ENCODE measurements around the gene SEC22B. TPM values are rescaled to one million over a fixed set of nuclear protein-coding genes. Genes with fewer than 3 reads are reported as not detected.
"Not testable (repeated sequence)": the region's sequence is repeated elsewhere in the genome, so short reads cannot be mapped to it uniquely, and the experiment has no call there.

Gene SEC22B
- total RNA-seq, 2 donors from 2014 or later: 23.6 to 31.3 TPM

GRCh38 chr1:120145806-120146205 is 30.5 kb downstream of the SEC22B start:
- H3K4me1 ChIP-seq (replicated peaks); H3K4me3 ChIP-seq; H3K36me3 ChIP-seq; DNase-seq (ENCODE audit: low spot score); H3K27ac ChIP-seq; H3K27me3 ChIP-seq (replicated peaks; ENCODE audit: insufficient read depth); H3K9me3 ChIP-seq: not testable (repeated sequence)
- peak in 1 of 4 experiments; percentile 13 for TF ChIP-seq CTCF (IDR thresholded peaks at IDR 0.05)
- intact Hi-C loops (cut with DNase I): loop anchor here (10.0 kb wide), 1 partner anchor 201 kb away; no protein-coding TSS in a partner anchor
- no CpG with 5 or more reads among the region's 1 CpG for WGBS

- not testable (repeated sequence) for H3K27ac ChIP-seq; H3K36me3 ChIP-seq; DNase-seq (ENCODE audit: low spot score); H3K4me3 ChIP-seq; H3K9me3 ChIP-seq; H3K4me1 ChIP-seq (replicated peaks); H3K27me3 ChIP-seq (replicated peaks; ENCODE audit: insufficient read depth)
- no CpG with 5 or more reads among the region's 1 CpG for WGBS
- intact Hi-C loops (cut with DNase I): loop anchor here (10.0 kb wide), 1 partner anchor 200 kb away; no protein-coding TSS in a partner anchor
Measured at GRCh38 chr1:120144626-120145025, 31.7 kb downstream of the SEC22B start.

- not testable (repeated sequence) for H3K27ac ChIP-seq; DNase-seq (ENCODE audit: low spot score); H3K27me3 ChIP-seq (replicated peaks; ENCODE audit: insufficient read depth); H3K4me3 ChIP-seq; H3K36me3 ChIP-seq; H3K4me1 ChIP-seq (replicated peaks); H3K9me3 ChIP-seq
- intact Hi-C loops (cut with DNase I): loop anchor here (10.0 kb wide), 1 partner anchor 199 kb away; no protein-coding TSS in a partner anchor
- 86% methylated on average over 2 of the region's 2 CpGs for WGBS
Measured at GRCh38 chr1:120144169-120144568, 32.2 kb downstream of the SEC22B start.

- H3K27me3 ChIP-seq (replicated peaks; ENCODE audit: insufficient read depth); DNase-seq (ENCODE audit: low spot score); H3K9me3 ChIP-seq; H3K4me1 ChIP-seq (replicated peaks); H3K36me3 ChIP-seq; H3K4me3 ChIP-seq; H3K27ac ChIP-seq: not testable (repeated sequence)
- intact Hi-C loops (cut with DNase I): loop anchor here (10.0 kb wide), 1 partner anchor 199 kb away; no protein-coding TSS in a partner anchor
- WGBS: 72% methylated on average over 3 of the region's 3 CpGs
Measured at GRCh38 chr1:120143334-120143733, 33.0 kb downstream of the SEC22B start.

- not testable (repeated sequence) for H3K27ac ChIP-seq; H3K27me3 ChIP-seq (replicated peaks; ENCODE audit: insufficient read depth); H3K36me3 ChIP-seq; H3K4me3 ChIP-seq; H3K4me1 ChIP-seq (replicated peaks); H3K9me3 ChIP-seq; DNase-seq (ENCODE audit: low spot score)
- WGBS: 68% methylated on average over 6 of the region's 14 CpGs
- intact Hi-C loops (cut with DNase I): loop anchor here (10.0 kb wide), 1 partner anchor 198 kb away; no protein-coding TSS in a partner anchor
Measured at GRCh38 chr1:120142512-120143263, 33.6 kb downstream of the SEC22B start.

- not testable (repeated sequence) for H3K4me1 ChIP-seq (replicated peaks); H3K27me3 ChIP-seq (replicated peaks; ENCODE audit: insufficient read depth); H3K9me3 ChIP-seq; H3K27ac ChIP-seq; H3K4me3 ChIP-seq; DNase-seq (ENCODE audit: low spot score); H3K36me3 ChIP-seq
- intact Hi-C loops (cut with DNase I): loop anchor here (10.0 kb wide), 1 partner anchor 197 kb away; no protein-coding TSS in a partner anchor
Measured at GRCh38 chr1:120141865-120142264, 34.5 kb downstream of the SEC22B start.

- WGBS: 56% methylated on average over 1 of the region's 1 CpG
- DNase-seq (ENCODE audit: low spot score); H3K9me3 ChIP-seq; H3K4me1 ChIP-seq (replicated peaks); H3K4me3 ChIP-seq; H3K27ac ChIP-seq; H3K27me3 ChIP-seq (replicated peaks; ENCODE audit: insufficient read depth); H3K36me3 ChIP-seq: not testable (repeated sequence)
- intact Hi-C loops (cut with DNase I): loop anchor here (10.0 kb wide), 1 partner anchor 196 kb away; no protein-coding TSS in a partner anchor
Measured at GRCh38 chr1:120140656-120141265, 35.6 kb downstream of the SEC22B start.

- H3K4me3 ChIP-seq; H3K36me3 ChIP-seq; H3K9me3 ChIP-seq; intact Hi-C loops (cut with DNase I); DNase-seq (ENCODE audit: low spot score); H3K4me1 ChIP-seq (replicated peaks); H3K27me3 ChIP-seq (replicated peaks; ENCODE audit: insufficient read depth); H3K27ac ChIP-seq: not testable (repeated sequence)
- 82% methylated on average over 1 of the region's 1 CpG for WGBS
Measured at GRCh38 chr1:120136086-120136485, 40.2 kb downstream of the SEC22B start.

- DNase-seq (ENCODE audit: low spot score); H3K9me3 ChIP-seq; H3K27ac ChIP-seq; H3K36me3 ChIP-seq; H3K4me1 ChIP-seq (replicated peaks); H3K4me3 ChIP-seq; intact Hi-C loops (cut with DNase I); H3K27me3 ChIP-seq (replicated peaks; ENCODE audit: insufficient read depth): not testable (repeated sequence)
Measured at GRCh38 chr1:120133928-120134325, 42.4 kb downstream of the SEC22B start.
